Effector memory CD8-positive, alpha-beta T cell (primary cell): ENCODE measurements around the gene PIP5K1B.

ENCODE experiments used
- ATAC-seq: fragments of 150-1000 bp; cut with Tn5 transposase; replicated peaks from 2 replicates; pipeline ENCODE4 v1.10.0; 2021; ENCODE audit warnings: mild to moderate bottlenecking, moderate library complexity
- DNase-seq, 3 experiments: peaks; one replicate each; pipeline ENCODE4 v3.0.0; 2021
- H3K27ac Mint-ChIP-seq, 2 donors: one replicate each; pipeline ENCODE4 v1.8.0; 2022; ENCODE audit warnings: mild to moderate bottlenecking in 2 of 2, mixed read lengths in 2 of 2, moderate library complexity in 2 of 2
- H3K27me3 Mint-ChIP-seq, 2 donors: one replicate each; pipeline ENCODE4 v1.8.0; 2022; ENCODE audit warnings: mixed read lengths in 2 of 2
- H3K36me3 Mint-ChIP-seq: one replicate; pipeline ENCODE4 v1.8.0; 2022; ENCODE audit warnings: mild to moderate bottlenecking, moderate library complexity, mixed read lengths; ENCODE audit not compliant: insufficient read depth
- H3K4me1 Mint-ChIP-seq, 2 donors: one replicate each; pipeline ENCODE4 v1.8.0; 2022; ENCODE audit warnings: low read depth in 2 of 2, mixed read lengths in 2 of 2
- H3K4me3 Mint-ChIP-seq, 2 donors: one replicate each; pipeline ENCODE4 v1.8.0; 2022; ENCODE audit warnings: mild to moderate bottlenecking in 2 of 2, mixed read lengths in 2 of 2, moderate library complexity in 2 of 2
- H3K9me3 Mint-ChIP-seq, 2 donors: one replicate each; pipeline ENCODE4 v1.8.0; 2022; ENCODE audit warnings: mixed read lengths in 2 of 2

PIP5K1B gene

DNA sequence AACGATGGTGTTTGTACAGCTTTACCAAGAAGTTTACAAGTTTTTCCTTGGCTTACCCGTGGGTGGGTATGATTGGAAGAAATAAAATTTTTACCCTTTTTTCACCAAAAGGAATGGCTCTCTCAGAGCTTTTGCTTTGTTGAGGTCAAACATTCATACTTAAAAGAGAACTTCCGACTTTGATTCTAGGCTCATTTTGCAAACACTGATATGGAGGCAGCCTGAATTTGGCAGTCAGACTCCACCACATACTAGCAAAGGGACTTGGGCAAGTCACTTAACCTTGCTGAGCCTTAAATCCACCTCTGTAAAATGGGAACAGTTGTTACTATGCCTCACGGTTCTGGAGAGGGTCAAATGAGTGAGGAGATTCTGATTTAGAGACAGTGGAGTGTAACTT, 155.4 kb downstream of the PIP5K1B start:
- H3K36me3 Mint-ChIP-seq, result no peaks in the 10 kb centered on the region
- ATAC-seq, result no peak
- no peaks in the 10 kb centered on the region for H3K9me3 Mint-ChIP-seq
- no peak overlapping the region for H3K27ac Mint-ChIP-seq
- no peak for DNase-seq
- peaks cover 24 to 40% of the 10 kb centered on the region in 2 donors for H3K27me3 Mint-ChIP-seq
- no peaks in the 10 kb centered on the region for H3K4me1 Mint-ChIP-seq
- H3K4me3 Mint-ChIP-seq, result no peak overlapping the region

DNA sequence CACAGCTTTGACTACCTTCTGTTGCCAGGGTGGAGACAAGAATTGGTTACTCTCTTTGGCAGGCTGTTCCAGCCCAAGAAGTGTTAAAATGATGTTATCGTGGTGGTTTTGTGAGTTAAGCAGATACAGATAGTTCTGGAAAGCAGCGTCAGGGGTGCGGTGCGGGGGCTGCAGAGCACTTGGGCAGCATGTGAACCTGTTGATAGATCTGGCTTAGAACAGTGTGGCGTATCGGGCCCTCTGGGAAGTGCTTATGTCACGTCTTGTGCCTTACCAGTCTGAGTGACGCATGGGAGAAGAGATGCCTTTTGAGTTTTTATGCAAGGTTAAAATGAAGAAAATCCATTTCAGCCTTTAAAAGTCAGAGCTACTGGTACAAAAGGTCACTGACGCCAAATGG, 156.4 kb downstream of the PIP5K1B start:
- Mint-ChIP-seq H3K27me3 (peaks cover 16 to 33% of the 10 kb centered on the region in 2 donors), H3K27ac (no peak overlapping the region), H3K4me3 (no peak overlapping the region), H3K9me3 (no peaks in the 10 kb centered on the region), H3K36me3 (no peaks in the 10 kb centered on the region), H3K4me1 (no peaks in the 10 kb centered on the region)
- DNase-seq, result no peak
- no peak for ATAC-seq

DNA sequence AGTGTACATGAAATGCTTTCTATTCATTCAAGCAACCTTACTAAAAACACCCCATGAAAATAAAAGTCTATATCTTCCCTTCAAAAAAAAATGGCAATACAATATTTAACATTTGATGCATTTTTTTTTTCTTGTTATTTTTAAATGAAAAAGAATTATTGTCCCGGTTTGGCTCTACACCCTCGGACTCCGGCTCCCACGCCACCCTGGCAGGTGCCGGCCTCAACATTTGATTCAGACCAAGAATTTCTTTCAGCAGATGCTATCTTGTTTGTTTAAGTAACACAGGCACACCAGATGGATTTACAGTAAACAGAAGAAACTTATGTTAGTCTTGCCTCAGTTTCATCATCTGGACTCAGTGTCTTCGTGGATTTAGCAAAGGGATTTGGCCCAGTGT, 162.0 kb downstream of the PIP5K1B start:
- H3K27ac Mint-ChIP-seq, result no peak overlapping the region
- no peaks in the 10 kb centered on the region for H3K4me1 Mint-ChIP-seq
- no peaks in the 10 kb centered on the region for H3K9me3 Mint-ChIP-seq
- H3K4me3 Mint-ChIP-seq, result no peak overlapping the region
- DNase-seq (no peak), ATAC-seq (no peak)
- H3K36me3 Mint-ChIP-seq, result no peaks in the 10 kb centered on the region
- H3K27me3 Mint-ChIP-seq, result peaks cover 4 to 12% of the 10 kb centered on the region in 2 donors

DNA sequence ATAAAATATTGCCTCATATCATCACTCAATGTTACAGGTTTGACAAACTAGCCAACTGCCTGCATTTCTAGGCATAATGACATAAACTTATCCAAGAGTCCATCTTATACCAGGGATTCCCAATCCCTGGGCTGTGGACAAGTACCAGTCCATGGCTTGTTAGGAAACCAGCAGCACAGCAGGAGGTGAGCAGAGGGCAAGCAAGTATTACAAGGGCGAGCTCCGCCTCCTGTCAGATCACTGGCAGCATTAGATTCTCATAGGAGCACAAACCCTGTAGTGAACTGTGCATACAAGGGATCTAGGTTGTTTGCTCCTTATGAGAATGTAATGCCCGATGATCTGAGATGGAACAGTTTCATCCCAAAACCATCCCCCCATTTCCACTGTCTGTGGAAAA, 164.0 kb downstream of the PIP5K1B start:
- no peak overlapping the region for H3K4me3 Mint-ChIP-seq
- no peaks in the 10 kb centered on the region for H3K9me3 Mint-ChIP-seq
- H3K4me1 Mint-ChIP-seq, result no peaks in the 10 kb centered on the region
- DNase-seq (no peak), ATAC-seq (no peak)
- H3K27me3 Mint-ChIP-seq, result peaks cover 4 to 8% of the 10 kb centered on the region in 2 donors
- no peaks in the 10 kb centered on the region for H3K36me3 Mint-ChIP-seq
- H3K27ac Mint-ChIP-seq, result no peak overlapping the region

DNA sequence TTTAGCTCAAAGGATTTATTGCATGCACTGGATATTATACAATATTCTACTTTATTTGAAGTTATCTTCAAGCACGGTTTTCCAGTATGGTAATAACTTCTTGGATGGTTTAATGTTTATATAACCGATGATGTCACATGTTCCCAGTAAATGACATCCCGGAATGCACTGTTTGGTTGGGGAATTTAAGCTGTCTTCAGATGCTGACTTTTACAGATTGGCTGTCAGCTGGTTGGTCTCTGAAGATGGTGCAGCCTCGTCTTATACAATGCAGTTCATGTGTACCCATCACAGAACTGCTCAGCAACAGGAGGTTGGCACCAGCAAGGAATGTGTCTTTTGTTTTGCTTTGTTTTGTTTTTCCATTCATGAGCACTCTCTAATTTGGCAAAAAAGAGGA, 165.0 kb downstream of the PIP5K1B start:
- ATAC-seq (no peak), DNase-seq (no peak)
- Mint-ChIP-seq H3K36me3 (no peaks in the 10 kb centered on the region), H3K4me3 (no peak overlapping the region), H3K4me1 (no peaks in the 10 kb centered on the region), H3K27me3 (peaks cover 4 to 8% of the 10 kb centered on the region in 2 donors), H3K9me3 (no peaks in the 10 kb centered on the region), H3K27ac (no peak overlapping the region)

DNA sequence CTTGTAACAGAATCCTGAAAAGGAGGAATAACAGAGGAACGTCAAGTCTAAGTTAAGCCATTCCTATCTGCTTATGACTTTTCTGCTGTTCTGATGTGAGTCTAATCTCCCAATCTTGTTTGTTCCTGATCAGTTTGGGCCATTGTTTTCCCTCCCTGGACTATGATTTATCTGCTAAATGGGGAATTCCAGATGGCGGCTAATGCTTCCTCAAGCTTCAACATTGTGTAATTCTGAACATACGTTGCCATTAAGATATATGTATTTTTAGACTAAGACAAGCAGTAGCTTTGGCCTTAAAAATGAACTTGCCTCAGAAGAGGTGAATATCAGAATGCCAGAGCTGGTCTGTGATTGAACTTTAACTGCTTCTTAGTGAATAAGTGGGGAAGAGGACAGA, 166.2 kb downstream of the PIP5K1B start:
- Mint-ChIP-seq H3K27me3 (peaks cover 4 to 7% of the 10 kb centered on the region in 2 donors), H3K9me3 (no peaks in the 10 kb centered on the region), H3K4me3 (no peak overlapping the region), H3K4me1 (no peaks in the 10 kb centered on the region), H3K36me3 (no peaks in the 10 kb centered on the region), H3K27ac (no peak overlapping the region)
- DNase-seq (no peak), ATAC-seq (no peak)

DNA sequence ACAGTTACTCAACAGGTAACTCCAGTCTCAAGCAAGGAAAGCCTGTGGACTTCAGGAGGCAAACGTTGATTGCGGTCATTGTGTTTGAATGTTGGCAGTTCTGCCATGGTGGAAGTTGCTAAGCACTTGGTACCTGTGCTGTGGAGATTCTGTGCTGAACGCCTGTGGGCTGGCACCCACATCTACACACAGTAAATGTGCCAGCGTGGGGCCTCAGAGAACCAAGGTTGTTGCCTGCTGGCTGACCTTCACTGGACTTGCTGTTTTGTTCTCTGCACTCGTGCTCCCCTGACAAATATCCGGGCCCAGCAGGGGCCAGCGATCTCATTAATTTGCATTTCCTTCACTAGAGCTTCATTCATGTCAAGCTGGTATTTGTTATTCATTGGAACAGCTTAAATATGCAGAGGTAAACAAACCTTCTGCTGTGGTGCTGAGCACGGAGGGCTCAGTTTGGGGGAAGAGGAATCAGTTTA, 167.0 kb downstream of the PIP5K1B start:
- no peaks in the 10 kb centered on the region for H3K4me1 Mint-ChIP-seq
- no peaks in the 10 kb centered on the region for H3K36me3 Mint-ChIP-seq
- H3K4me3 Mint-ChIP-seq, result no peak overlapping the region
- ATAC-seq (no peak), DNase-seq (no peak)
- H3K9me3 Mint-ChIP-seq, result no peaks in the 10 kb centered on the region
- H3K27me3 Mint-ChIP-seq, result peaks cover 0 to 4% of the 10 kb centered on the region in 2 donors
- no peak overlapping the region for H3K27ac Mint-ChIP-seq

DNA sequence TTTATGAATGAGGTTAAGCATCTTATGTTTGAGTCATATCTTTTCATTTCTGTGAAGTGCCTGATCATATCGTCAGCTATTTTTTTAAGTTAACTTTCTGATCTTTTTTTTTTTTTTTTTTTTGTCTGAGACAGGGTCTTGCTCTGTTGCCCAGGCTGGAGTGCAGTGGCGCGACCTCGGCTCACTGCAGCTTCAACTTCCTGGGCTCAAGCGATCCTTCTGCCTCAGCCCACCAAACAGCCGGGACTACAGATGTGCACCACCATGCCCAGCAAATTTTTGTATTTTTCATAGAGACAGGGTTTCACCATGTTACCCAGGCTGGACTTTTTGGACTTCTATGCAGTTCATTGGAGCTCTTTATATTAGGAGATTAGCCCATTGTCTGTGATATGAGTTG, 168.1 kb downstream of the PIP5K1B start:
- Mint-ChIP-seq H3K4me1 (no peaks in the 10 kb centered on the region), H3K27ac (no peak overlapping the region), H3K9me3 (no peaks in the 10 kb centered on the region), H3K36me3 (no peaks in the 10 kb centered on the region), H3K4me3 (no peak overlapping the region), H3K27me3 (peaks cover 0 to 4% of the 10 kb centered on the region in 2 donors)
- ATAC-seq, result no peak
- DNase-seq, result no peak

DNA sequence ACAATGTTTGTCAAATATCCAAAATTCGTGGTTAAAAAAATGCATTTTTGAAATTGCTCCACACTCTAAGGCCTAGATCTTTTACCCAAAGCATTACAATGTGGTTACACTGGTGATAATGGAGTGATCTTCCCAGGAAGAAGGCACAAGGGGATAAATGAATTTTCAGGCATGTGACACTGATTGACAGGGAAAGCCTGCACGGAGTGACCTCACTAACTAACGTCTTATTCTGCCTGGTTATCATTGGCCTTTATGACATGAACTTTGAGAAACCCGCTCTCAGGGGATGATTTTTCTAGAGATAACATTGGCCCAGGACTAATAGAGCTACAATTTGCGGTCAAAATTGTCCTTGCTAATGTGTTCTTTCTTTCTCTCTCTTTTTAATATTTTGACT, 171.2 kb downstream of the PIP5K1B start:
- Mint-ChIP-seq H3K27ac (no peak overlapping the region), H3K36me3 (no peaks in the 10 kb centered on the region), H3K4me3 (no peak overlapping the region), H3K4me1 (no peaks in the 10 kb centered on the region), H3K27me3 (peaks cover 9 to 28% of the 10 kb centered on the region in 2 donors), H3K9me3 (no peaks in the 10 kb centered on the region)
- DNase-seq (no peak), ATAC-seq (no peak)

DNA sequence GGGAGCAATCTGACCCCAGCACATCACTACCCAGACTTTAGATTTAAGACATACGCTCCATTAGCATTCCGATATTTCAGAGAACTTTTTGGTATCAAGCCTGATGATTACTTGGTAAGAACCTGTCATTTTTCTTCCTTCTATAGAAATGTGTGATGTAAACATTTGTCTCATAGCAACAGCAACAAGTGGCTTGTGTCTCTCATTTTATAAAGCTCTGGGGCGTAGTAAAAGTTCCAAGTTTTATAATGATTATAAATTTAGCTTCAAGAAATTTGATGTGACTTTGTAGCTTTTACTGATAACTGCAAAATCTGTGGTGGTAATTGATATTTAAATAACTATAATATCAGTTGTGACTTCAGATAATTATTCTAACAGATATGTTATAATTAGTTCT, 171.6 kb downstream of the PIP5K1B start:
- Mint-ChIP-seq H3K4me3 (no peak overlapping the region), H3K9me3 (no peaks in the 10 kb centered on the region), H3K27me3 (peaks cover 9 to 32% of the 10 kb centered on the region in 2 donors), H3K36me3 (no peaks in the 10 kb centered on the region), H3K4me1 (no peaks in the 10 kb centered on the region), H3K27ac (no peak overlapping the region)
- DNase-seq, result no peak
- ATAC-seq, result no peak

DNA sequence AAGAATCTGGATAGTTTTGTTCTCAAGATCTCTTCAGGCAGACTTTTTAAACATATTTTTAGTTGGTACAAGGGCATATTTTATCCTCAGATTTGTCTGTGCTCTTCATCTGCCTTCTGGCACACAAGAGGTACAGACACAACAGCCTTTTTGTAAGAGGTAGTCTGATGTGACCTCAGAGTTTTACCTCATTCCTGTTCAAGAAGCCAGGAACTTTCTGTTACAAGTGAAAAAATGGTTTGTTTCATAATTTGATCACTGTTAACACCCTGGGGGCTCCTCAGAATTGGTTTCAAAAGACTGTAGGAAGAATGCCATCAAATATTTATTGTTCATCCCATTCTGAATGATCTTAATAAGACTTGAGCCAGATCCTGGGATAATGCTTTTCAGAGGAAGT, 172.2 kb downstream of the PIP5K1B start:
- Mint-ChIP-seq H3K9me3 (no peaks in the 10 kb centered on the region), H3K4me1 (no peaks in the 10 kb centered on the region), H3K36me3 (no peaks in the 10 kb centered on the region), H3K27ac (no peak overlapping the region), H3K27me3 (peaks cover 9 to 37% of the 10 kb centered on the region in 2 donors), H3K4me3 (no peak overlapping the region)
- DNase-seq, result no peak
- ATAC-seq, result no peak

DNA sequence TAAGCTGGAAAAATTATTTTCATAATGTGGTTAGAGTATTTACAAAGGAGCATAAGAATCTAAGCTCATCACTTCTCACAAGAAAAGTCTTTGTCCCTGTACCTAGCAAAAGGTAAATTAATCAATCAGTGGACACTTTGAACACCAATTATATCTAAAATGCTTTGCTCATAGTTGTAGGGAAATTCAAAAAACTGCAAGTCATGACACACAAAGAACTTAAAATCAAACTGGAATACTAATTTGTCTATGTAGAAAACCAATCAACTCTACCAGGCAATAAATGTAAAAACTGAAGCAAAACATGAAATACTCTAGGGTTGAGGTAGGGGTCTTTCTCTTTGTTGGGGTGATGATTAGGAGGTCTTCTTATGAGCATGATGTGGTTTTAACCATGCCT, 173.4 kb downstream of the PIP5K1B start:
- no peaks in the 10 kb centered on the region for H3K9me3 Mint-ChIP-seq
- H3K4me1 Mint-ChIP-seq, result no peaks in the 10 kb centered on the region
- no peaks in the 10 kb centered on the region for H3K36me3 Mint-ChIP-seq
- no peak overlapping the region for H3K27ac Mint-ChIP-seq
- H3K27me3 Mint-ChIP-seq, result peaks cover 16 to 50% of the 10 kb centered on the region in 2 donors
- ATAC-seq, result no peak
- DNase-seq, result no peak
- H3K4me3 Mint-ChIP-seq, result no peak overlapping the region

DNA sequence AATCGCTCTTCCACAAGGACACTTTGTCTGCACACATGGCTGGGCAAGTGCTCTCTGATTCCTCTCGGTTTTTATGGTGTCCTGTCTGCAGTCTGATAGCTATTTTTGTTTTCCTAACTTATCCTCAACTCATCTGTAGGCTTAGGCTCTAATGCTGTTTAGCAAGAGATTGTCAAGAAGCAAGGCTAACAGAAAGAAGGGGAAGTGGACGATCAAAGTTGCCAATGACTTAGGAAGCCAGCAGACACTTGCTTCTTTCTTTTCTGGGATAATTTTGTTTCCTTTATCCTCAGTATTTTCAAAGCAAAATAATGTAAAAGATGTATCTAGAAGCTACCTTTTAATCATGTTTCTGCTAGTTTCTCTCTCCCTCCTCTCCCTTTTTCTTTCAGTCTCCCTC, 178.2 kb downstream of the PIP5K1B start:
- H3K27ac Mint-ChIP-seq, result no peak overlapping the region
- H3K4me3 Mint-ChIP-seq, result no peak overlapping the region
- DNase-seq, result no peak
- no peaks in the 10 kb centered on the region for H3K36me3 Mint-ChIP-seq
- H3K4me1 Mint-ChIP-seq, result no peaks in the 10 kb centered on the region
- H3K9me3 Mint-ChIP-seq, result no peaks in the 10 kb centered on the region
- peaks cover 33 to 67% of the 10 kb centered on the region in 2 donors for H3K27me3 Mint-ChIP-seq
- no peak for ATAC-seq

DNA sequence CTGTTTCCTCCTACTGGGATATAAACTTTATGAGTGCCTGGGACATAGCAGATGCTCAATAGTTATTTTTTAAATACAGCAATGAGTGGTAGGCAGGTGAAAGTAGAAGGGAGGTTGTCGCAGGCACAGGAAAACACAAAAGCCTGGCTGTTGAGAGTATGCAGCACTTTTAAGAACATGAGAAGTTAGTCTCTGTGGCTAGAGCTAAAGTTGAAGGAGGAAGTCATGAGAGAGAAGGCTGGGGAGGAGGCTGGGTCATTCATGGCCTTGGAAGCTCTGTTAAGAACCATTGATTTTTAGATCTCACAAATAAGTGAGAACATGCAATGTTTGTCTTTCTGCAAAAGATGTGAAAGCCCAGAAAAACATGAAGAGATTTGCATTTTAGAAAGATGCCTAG, 182.2 kb downstream of the PIP5K1B start:
- Mint-ChIP-seq H3K27me3 (peaks cover 24 to 38% of the 10 kb centered on the region in 2 donors), H3K9me3 (no peaks in the 10 kb centered on the region), H3K27ac (no peak overlapping the region), H3K4me3 (no peak overlapping the region), H3K36me3 (peaks cover 3% of the 10 kb centered on the region), H3K4me1 (no peaks in the 10 kb centered on the region)
- DNase-seq (no peak), ATAC-seq (no peak)

DNA sequence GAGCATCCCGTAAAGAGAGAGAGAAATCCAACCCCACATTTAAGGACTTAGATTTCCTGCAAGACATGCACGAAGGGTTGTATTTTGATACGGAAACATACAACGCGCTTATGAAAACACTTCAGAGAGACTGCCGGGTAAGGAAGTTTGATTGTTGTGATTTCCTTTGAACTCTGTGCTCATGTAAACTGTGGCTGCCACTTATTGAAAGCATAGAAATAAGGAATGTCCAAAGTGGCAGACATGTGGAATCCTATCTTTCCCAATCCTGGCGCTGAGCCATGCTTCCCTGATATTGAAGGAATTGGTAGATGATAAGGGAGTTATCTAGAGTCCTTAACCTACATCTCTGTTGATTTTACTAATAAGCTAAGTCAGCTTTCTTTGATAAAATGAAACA, 189.5 kb downstream of the PIP5K1B start:
- no peaks in the 10 kb centered on the region for H3K9me3 Mint-ChIP-seq
- peaks cover 1% of the 10 kb centered on the region for H3K36me3 Mint-ChIP-seq
- H3K4me3 Mint-ChIP-seq, result no peak overlapping the region
- peaks cover 7 to 17% of the 10 kb centered on the region in 2 donors for H3K27me3 Mint-ChIP-seq
- DNase-seq (no peak), ATAC-seq (no peak)
- H3K27ac Mint-ChIP-seq, result no peak overlapping the region
- no peaks in the 10 kb centered on the region for H3K4me1 Mint-ChIP-seq
